Lung (tissue), 12 donors: ENCODE data around the gene SUOX. TPM values are rescaled to one million over a fixed set of nuclear protein-coding genes. Genes with fewer than 3 reads are reported as not detected.

ENCODE experiments used
- ATAC-seq: fragments of 200-7000 bp; cut with Tn5 transposase; one replicate; pipeline ENCODE4 v1.9.1; 2020; ENCODE audit warnings: moderate number of reproducible peaks; ENCODE audit not compliant: insufficient read depth, low FRiP score
- DNase-seq, 3 donors: peaks; one replicate each; pipeline ENCODE4 v3.0.0-alpha.2; 2013 to 2017
- H3K27ac ChIP-seq, 2 donors: one replicate each; pipeline ENCODE4 v1.5.1; 2013; ENCODE audit warnings: mild to moderate bottlenecking in 2 of 2, moderate library complexity in 2 of 2, control low read depth in 1 of 2, inconsistent platforms in 1 of 2, low read depth in 1 of 2, low read length in 1 of 2
- H3K27me3 ChIP-seq, 3 donors: one replicate each; pipeline ENCODE4 v1.5.1; 2013; ENCODE audit warnings: low read length in 2 of 3; ENCODE audit not compliant: control insufficient read depth in 3 of 3, insufficient read depth in 3 of 3
- H3K36me3 ChIP-seq, 4 donors: one replicate each; pipeline ENCODE4 v1.5.1; 2013; ENCODE audit warnings: low read length in 4 of 4, mild to moderate bottlenecking in 1 of 4, moderate library complexity in 1 of 4; ENCODE audit not compliant: control insufficient read depth in 4 of 4, insufficient read depth in 4 of 4
- H3K4me1 ChIP-seq, 5 donors: one replicate each; pipeline ENCODE4 v1.5.1; 2013; ENCODE audit warnings: low read length in 5 of 5, mild to moderate bottlenecking in 2 of 5, moderate library complexity in 1 of 5; ENCODE audit not compliant: control insufficient read depth in 5 of 5, insufficient read depth in 5 of 5
- H3K4me3 ChIP-seq: one replicate; pipeline ENCODE4 v1.5.1; 2013; ENCODE audit warnings: mild to moderate bottlenecking, control low read depth, moderate library complexity
- H3K9ac ChIP-seq, 2 donors: one replicate each; pipeline ENCODE4 v1.5.1; 2013; ENCODE audit warnings: low read length in 2 of 2, control low read depth in 1 of 2; ENCODE audit not compliant: insufficient read depth in 1 of 2
- H3K9me3 ChIP-seq, 4 donors: one replicate each; pipeline ENCODE4 v1.5.1; 2013; ENCODE audit warnings: low read length in 3 of 4, mild to moderate bottlenecking in 1 of 4, moderate library complexity in 1 of 4; ENCODE audit not compliant: control insufficient read depth in 4 of 4, insufficient read depth in 3 of 4
- CTCF ChIP-seq: IDR thresholded peaks from 2 replicates; pipeline ENCODE4 v1.5.1; 2012; ENCODE audit warnings: mild to moderate bottlenecking; ENCODE audit errors: control extremely low read depth, extremely low read depth
- WGBS, 2 donors: extraction: QIAGEN DNeasy Blood & Tissue Kit; methylation state at CpG; one replicate each; pipeline ENCODE4 v1.1.7; 2013; 5-methylcytosine and 5-hydroxymethylcytosine counted together
- polyA plus RNA-seq, 2 donors: library from polyadenylated mRNA; stranded (reverse); fragments of 200-250 nt; gene quantifications; one replicate each; pipeline ENCODE4 v1.2.1, GENCODE V29; 2013
- total RNA-seq, 2 donors: library from RNA; depleted of rRNA in 1 of 2; stranded (reverse); fragments of >200 nt in 1 of 2; gene quantifications; one replicate each; pipeline ENCODE4 v1.2.1, GENCODE V29; 2014 to 2021
- donor health status: control.
- donor health status: control.
- donor health status: Bipolar disorder and iron deficiency.
- donor health status: healthy.
- donor health status: DM: yes; HTN: yes; CAD: no.

The SUOX gene
- total and polyA plus RNA-seq, 4 donors: 15.1 to 26.2 (median 17.4) TPM

GRCh38 chr12:56029166-56029519 is 32.1 kb downstream of the SUOX start:
- TF ChIP-seq CTCF: no peak
- H3K36me3 ChIP-seq: peaks cover 5 to 60% (median 23%) of the 10 kb centered on the region in 4 donors
- H3K9ac ChIP-seq: peak overlapping the region in 1 of 2 donors; percentile 53
- no peak overlapping the region for H3K27ac ChIP-seq
- no peak overlapping the region for H3K4me3 ChIP-seq
- no peaks in the 10 kb centered on the region for H3K27me3 ChIP-seq
- no peaks in the 10 kb centered on the region for H3K9me3 ChIP-seq
- ATAC-seq (no peak), DNase-seq (peak; percentile 31 to 76 (median 54))
- H3K4me1 ChIP-seq: peaks cover 0 to 26% (median 9%) of the 10 kb centered on the region in 5 donors

- no peaks in the 10 kb centered on the region for H3K9me3 ChIP-seq
- no peaks in the 10 kb centered on the region for H3K27me3 ChIP-seq
- H3K9ac ChIP-seq: no peak overlapping the region
- DNase-seq: peak; percentile 71 to 87 (median 78)
- H3K4me1 ChIP-seq: peaks cover 0 to 23% (median 9%) of the 10 kb centered on the region in 5 donors
- ATAC-seq: no peak
- H3K36me3 ChIP-seq: peaks cover 6 to 56% (median 26%) of the 10 kb centered on the region in 4 donors
- H3K4me3 ChIP-seq: no peak overlapping the region
- no peak overlapping the region for H3K27ac ChIP-seq
- 85 to 89% methylated on average over 6 of the region's 6 CpGs for WGBS, 2 donors
- TF ChIP-seq CTCF: peak; percentile 12
Observed at GRCh38 chr12:56029666-56030293, 32.7 kb downstream of the SUOX start.

- DNase-seq (no peak), ATAC-seq (no peak)
- H3K27me3 ChIP-seq: no peaks in the 10 kb centered on the region
- H3K27ac ChIP-seq: no peak overlapping the region
- peaks cover 6 to 55% (median 27%) of the 10 kb centered on the region in 4 donors for H3K36me3 ChIP-seq
- no peak overlapping the region for H3K4me3 ChIP-seq
- no peaks in the 10 kb centered on the region for H3K9me3 ChIP-seq
- peaks cover 0 to 13% (median 9%) of the 10 kb centered on the region in 5 donors for H3K4me1 ChIP-seq
- TF ChIP-seq CTCF: no peak
- no peak overlapping the region for H3K9ac ChIP-seq
- 55 to 86% methylated on average over 1 of the region's 1 CpG for WGBS, 2 donors
Observed at GRCh38 chr12:56031987-56032386, 34.9 kb downstream of the SUOX start.
